NCI-H187 (cell line): ENCODE data around the gene STK4.

Experiments
- DNase-seq, 2 experiments: peaks; one replicate each; lab custom pipeline; 2025; lab: John Stamatoyannopoulos, UW

The STK4 gene

GRCh38 chr20:45112754-45113153 is 146.4 kb downstream of the STK4 start:
- DNase-seq: no peak

- no peak for DNase-seq
Observed at GRCh38 chr20:45113865-45114264, 147.6 kb downstream of the STK4 start.

DNA sequence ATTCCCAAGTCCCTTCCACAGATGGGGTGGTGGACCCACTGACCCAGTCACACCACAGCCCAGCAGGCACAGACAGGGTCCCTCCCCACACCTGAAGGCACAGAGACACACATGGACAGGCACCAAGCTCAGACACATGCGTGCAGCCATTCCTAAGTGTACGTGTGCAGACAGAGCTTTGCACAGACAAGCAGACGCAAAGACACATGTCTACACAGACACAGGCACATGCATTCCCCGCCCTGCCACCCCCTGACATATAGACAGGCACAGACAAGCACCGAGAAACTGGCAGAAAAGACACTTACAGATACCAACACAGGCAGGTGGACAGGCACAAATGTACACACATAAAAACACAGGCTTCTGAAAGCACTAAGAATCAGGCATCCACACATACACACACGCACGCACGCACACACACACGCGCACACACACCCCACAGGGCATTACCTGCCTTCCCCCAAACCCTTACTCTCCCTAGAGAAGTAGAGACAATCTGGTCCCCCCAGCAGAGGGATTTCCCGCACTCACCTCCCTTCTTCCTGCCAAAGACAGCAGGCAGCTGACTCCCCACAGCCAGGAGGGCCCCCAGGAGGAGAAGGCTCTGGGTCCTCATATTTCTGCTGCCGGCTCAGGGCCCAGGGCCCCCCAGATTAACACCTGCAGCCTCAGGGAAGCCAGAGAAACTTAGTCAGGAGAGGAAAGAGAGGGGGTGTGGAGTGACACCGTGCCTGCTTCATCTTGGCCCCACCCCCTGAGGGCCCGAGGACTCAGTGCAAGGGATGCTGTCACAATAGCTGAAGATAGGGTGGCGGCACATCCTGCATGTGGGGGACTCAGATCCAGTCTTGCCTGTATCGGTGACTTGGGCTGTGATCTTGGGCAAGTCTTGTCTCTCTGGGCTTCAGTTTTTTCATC is 148.4 kb downstream of the STK4 start, which contains the start of gene WFDC5:
Gene WFDC5, minus strand, starts transcription at position 710 of the 921 bp plus-strand sequence. Its CDS starts 91 bp downstream, at position 619.
- no peak for DNase-seq

DNA sequence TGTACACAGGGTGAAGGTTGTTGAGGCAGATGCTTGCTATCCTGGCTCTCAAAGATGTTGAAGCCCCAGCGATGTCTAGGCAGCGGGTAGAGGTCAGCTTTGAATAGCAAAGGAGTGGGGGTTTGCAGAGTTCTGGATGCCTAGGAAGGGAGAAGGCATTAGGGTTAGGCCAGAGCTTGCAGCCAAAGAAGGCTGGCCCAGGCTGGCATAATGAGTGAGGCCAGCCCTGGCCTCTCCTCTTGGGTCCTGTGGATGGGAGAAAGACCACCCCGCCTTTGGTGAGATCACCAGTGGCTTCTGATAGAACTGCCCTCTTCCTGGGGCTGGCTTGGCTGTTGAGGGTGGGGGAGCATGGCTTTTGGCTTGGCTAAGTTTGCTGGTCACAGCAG is 149.1 kb downstream of the STK4 start:
- DNase-seq: no peak

DNA sequence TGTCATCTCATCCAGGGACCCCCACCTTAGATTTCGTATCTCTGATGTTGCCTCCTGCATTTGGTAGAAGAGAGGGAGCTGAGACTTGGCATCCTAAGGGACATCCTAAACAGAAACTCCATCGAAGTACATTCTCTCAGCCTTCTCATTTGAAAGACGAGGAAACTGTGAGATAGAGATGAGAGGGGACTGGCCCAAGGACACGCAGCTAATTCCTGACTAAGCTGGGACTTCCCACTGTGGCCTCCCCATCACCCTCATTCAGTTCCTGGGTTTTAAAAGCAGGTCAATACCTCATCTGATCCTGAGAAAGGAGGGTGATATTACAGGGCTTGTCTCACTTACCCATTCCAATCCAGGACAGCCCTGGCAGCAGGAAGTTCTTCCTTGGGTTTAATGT is 149.5 kb downstream of the STK4 start:
- DNase-seq: no peak

GRCh38 chr20:45117581-45117980 is 151.3 kb downstream of the STK4 start:
- no peak for DNase-seq

DNA sequence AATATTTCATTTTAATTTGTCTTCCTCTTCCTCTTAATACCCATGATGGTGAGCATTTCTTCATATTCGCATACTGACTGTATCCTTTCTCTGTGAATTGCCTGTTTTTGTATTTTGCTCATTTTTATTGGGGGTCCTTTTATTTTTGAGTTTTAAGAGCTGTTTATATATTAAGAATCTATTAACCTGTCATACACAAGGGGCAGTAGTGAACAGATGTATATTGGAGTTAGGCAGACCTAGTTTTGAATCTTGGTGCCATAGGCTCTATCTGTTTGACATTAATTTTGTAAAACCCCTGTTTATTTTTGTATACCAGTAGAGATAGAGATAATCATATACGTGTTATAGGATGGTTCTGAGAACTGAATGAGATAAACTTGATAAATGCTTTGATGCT is 151.7 kb downstream of the STK4 start:
- DNase-seq: no peak

- DNase-seq: no peak
Observed at GRCh38 chr20:45119556-45120266, 153.4 kb downstream of the STK4 start.

DNA sequence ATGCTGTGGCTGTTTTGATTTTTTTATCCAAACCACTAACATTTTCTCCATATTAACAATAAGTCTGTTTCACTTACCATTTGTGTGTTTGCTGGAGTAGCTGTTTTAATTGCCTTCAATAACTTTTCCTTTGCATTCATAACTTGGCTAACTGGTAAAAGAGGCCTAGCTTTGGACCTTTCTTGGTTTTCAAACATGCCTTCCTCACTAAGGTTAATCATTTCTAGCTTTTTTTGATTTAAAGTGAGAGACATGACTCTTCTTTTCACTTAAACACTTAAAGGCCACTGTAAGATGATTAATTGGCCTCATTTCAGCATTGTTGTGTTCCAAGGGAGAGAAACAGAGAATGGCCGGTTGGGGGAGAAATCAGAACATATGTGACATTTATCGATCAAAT is 155.1 kb downstream of the STK4 start:
- DNase-seq: no peak

GRCh38 chr20:45124365-45124764 is 158.1 kb downstream of the STK4 start, which contains the start of gene WFDC12:
TSS of gene WFDC12 (minus strand) at chr20:45124465. CDS start at chr20:45124447, 18 bp downstream.
- no peak for DNase-seq

DNA sequence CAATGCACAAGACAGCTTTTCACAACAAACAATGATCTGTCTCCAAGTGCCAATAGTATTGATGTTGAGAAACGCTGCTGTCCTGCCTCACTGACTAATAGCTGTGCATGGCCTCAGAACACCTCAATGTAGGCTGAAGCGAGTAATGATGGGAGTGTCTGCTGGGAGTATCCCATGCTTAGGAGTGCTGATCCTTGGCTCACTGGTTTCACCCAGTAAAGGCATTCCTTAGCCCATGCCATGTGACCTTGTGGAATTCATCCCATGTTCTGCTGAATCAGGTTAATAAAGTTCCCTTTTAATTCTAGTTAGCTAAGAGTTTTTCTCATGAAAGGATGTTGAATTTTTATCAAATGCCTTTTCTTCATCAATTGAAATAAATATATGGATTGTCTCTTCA is 161.8 kb downstream of the STK4 start:
- DNase-seq: no peak
